ENCODE results near the gene WDR17. TPM values are rescaled to one million over a fixed set of nuclear protein-coding genes. Genes with fewer than 3 reads are reported as not detected.

The WDR17 gene
- total and polyA plus RNA-seq, 2 of the 8 experiments (the other 6 are each of a cell fraction or from before 2014, with no cell fraction given) = 1.4 to 3.3 TPM

DNA sequence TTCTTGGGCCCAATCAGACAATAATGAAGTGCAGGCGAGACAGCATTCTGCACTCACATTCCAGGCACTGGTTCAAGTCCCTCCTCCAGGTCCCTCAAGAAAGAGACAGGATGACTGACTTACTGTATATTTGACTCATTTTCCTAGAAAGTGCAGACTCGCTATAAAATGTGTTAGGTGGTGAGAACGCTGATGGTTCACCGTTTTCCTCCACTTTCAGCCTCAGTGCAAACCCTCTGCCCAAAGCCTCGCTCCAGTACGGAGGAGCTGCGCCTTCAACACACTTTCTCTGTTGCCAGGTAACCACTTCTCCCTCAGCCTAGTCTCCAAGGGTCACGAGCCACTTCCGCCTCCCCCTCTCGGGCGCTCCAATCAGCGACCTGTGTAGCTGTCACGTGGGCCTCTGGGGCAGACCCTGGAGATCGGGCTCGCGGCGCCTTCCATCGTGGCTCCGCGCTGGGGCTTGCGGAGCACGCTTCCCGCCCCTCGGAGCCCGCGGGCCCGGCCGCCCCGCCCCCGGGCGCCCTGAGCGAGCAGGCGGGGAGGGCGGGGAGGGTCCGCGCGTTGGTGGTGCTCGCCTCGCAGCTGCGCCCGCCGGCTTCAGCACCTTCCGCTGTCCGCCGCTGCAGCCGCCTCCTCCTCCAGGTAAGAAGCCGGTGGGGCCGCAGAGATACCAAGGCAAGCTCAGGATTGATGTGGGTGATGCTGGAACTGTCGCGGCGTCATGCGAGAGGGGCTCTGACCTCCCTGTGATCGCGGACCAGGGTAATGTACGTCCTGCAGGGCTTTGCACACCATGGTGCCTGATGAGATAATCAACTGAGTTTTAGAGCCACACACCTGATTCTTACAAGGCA, at the start of gene WDR17 (continued):
- TF ChIP-seq CREB1 (IDR thresholded peaks at IDR 0.05) (peak; percentile 28; the same call in 1 of the 2 replicates), SAP30 (IDR thresholded peaks at IDR 0.05; ENCODE audit: insufficient read depth, insufficient replicate concordance, low read length) (peak; percentile 37), SP2 (IDR thresholded peaks at IDR 0.05; ENCODE audit: low read length) (no peak), POU5F1 (IDR thresholded peaks at IDR 0.05; ENCODE audit: low read depth, low read length) (no peak), MAFK (IDR thresholded peaks at IDR 0.05; ENCODE audit: low read depth, low read length) (no peak), SUZ12 (IDR thresholded peaks at IDR 0.05; ENCODE audit: low read length) (no peak), POLR2AphosphoS5 (IDR thresholded peaks at IDR 0.05; ENCODE audit: low read depth, low read length) (no peak; the same call in 1 of the 2 replicates), CBX8 (IDR thresholded peaks at IDR 0.05; ENCODE audit: borderline replicate concordance, low read depth, low read length) (no peak), ZNF274 (IDR thresholded peaks at IDR 0.05; ENCODE audit: borderline replicate concordance, extremely low read depth, low read length) (no peak), KDM4A (IDR thresholded peaks at IDR 0.05; ENCODE audit: low read depth, low read length, severe bottlenecking) (peak; percentile 41), CEBPB (IDR thresholded peaks at IDR 0.05; ENCODE audit: low read depth, low read length) (no peak), SIRT6 (IDR thresholded peaks at IDR 0.05; ENCODE audit: low read length) (no peak), JUN (IDR thresholded peaks at IDR 0.05; ENCODE audit: low read depth, low read length) (no peak), BRCA1 (IDR thresholded peaks at IDR 0.05; ENCODE audit: low read depth, low read length) (no peak), RFX5 (IDR thresholded peaks at IDR 0.05; ENCODE audit: borderline replicate concordance, low read depth, low read length) (0 out of 2 replicates have a peak, but pooled peaks have one; percentile 23), FOSL1 (IDR thresholded peaks at IDR 0.05; ENCODE audit: insufficient read depth, low read depth, low read length) (no peak), RXRA (IDR thresholded peaks at IDR 0.05; ENCODE audit: insufficient read depth, low read depth, low read length) (no peak)
- TF ChIP-seq, protein P1, sequence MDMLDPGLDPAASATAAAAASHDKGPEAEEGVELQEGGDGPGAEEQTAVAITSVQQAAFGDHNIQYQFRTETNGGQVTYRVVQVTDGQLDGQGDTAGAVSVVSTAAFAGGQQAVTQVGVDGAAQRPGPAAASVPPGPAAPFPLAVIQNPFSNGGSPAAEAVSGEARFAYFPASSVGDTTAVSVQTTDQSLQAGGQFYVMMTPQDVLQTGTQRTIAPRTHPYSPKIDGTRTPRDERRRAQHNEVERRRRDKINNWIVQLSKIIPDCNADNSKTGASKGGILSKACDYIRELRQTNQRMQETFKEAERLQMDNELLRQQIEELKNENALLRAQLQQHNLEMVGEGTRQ (IDR thresholded peaks at IDR 0.05; ENCODE audit: low read length) = peak; percentile 97
- TF ChIP-seq, protein P2, sequence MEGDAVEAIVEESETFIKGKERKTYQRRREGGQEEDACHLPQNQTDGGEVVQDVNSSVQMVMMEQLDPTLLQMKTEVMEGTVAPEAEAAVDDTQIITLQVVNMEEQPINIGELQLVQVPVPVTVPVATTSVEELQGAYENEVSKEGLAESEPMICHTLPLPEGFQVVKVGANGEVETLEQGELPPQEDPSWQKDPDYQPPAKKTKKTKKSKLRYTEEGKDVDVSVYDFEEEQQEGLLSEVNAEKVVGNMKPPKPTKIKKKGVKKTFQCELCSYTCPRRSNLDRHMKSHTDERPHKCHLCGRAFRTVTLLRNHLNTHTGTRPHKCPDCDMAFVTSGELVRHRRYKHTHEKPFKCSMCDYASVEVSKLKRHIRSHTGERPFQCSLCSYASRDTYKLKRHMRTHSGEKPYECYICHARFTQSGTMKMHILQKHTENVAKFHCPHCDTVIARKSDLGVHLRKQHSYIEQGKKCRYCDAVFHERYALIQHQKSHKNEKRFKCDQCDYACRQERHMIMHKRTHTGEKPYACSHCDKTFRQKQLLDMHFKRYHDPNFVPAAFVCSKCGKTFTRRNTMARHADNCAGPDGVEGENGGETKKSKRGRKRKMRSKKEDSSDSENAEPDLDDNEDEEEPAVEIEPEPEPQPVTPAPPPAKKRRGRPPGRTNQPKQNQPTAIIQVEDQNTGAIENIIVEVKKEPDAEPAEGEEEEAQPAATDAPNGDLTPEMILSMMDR (IDR thresholded peaks at IDR 0.05; ENCODE audit: control extremely low read depth in 1 of 3, insufficient read depth in 1 of 3, low read depth in 1 of 3, low read length in 3 of 3) = no peak
- TF ChIP-seq, protein P3, sequence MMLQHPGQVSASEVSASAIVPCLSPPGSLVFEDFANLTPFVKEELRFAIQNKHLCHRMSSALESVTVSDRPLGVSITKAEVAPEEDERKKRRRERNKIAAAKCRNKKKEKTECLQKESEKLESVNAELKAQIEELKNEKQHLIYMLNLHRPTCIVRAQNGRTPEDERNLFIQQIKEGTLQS (IDR thresholded peaks at IDR 0.05; ENCODE audit: insufficient read depth, low read depth, low read length) = peak; percentile 85
